ENCODE data around the gene ZMYND8. TPM values are rescaled to one million over a fixed set of nuclear protein-coding genes. Genes with fewer than 3 reads are reported as not detected.

The ZMYND8 gene
- total and polyA plus RNA-seq, 10 of the 15 experiments (the other 5 are each of a cell fraction or from before 2014, with no cell fraction given), result 12.9 to 54.8 (median 23.1) TPM

DNA sequence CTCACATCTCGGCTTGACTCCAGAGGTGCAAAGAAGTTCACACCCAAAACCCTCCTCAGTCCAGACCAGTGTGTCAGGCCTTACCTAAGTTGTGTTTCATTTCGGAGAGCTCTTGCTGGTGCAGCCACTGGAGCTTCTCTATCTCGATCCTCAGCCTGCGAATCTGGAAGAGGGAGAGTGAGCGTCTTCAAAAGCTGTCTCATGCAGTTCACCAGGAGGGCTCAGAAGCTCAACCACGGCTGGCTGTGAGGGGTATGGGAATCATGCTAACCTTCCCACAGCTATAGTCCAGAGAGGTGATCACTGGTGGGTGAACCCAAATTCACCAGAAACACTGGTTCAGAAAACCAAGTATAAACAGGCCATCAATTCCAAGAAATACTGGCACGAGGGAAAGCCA is 129.4 kb downstream of the ZMYND8 start (continued):
- TF ChIP-seq NR2C1 (IDR thresholded peaks at IDR 0.05), result no peak
- TF ChIP-seq, protein P1, sequence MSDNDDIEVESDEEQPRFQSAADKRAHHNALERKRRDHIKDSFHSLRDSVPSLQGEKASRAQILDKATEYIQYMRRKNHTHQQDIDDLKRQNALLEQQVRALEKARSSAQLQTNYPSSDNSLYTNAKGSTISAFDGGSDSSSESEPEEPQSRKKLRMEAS (IDR thresholded peaks at IDR 0.05; ENCODE audit: low read depth, low read length), result no peak
- TF ChIP-seq, protein P2, sequence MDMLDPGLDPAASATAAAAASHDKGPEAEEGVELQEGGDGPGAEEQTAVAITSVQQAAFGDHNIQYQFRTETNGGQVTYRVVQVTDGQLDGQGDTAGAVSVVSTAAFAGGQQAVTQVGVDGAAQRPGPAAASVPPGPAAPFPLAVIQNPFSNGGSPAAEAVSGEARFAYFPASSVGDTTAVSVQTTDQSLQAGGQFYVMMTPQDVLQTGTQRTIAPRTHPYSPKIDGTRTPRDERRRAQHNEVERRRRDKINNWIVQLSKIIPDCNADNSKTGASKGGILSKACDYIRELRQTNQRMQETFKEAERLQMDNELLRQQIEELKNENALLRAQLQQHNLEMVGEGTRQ (IDR thresholded peaks at IDR 0.05; ENCODE audit: borderline replicate concordance, low read depth, low read length), result no peak
- TF ChIP-seq, protein P3, sequence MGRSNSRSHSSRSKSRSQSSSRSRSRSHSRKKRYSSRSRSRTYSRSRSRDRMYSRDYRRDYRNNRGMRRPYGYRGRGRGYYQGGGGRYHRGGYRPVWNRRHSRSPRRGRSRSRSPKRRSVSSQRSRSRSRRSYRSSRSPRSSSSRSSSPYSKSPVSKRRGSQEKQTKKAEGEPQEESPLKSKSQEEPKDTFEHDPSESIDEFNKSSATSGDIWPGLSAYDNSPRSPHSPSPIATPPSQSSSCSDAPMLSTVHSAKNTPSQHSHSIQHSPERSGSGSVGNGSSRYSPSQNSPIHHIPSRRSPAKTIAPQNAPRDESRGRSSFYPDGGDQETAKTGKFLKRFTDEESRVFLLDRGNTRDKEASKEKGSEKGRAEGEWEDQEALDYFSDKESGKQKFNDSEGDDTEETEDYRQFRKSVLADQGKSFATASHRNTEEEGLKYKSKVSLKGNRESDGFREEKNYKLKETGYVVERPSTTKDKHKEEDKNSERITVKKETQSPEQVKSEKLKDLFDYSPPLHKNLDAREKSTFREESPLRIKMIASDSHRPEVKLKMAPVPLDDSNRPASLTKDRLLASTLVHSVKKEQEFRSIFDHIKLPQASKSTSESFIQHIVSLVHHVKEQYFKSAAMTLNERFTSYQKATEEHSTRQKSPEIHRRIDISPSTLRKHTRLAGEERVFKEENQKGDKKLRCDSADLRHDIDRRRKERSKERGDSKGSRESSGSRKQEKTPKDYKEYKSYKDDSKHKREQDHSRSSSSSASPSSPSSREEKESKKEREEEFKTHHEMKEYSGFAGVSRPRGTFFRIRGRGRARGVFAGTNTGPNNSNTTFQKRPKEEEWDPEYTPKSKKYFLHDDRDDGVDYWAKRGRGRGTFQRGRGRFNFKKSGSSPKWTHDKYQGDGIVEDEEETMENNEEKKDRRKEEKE (IDR thresholded peaks at IDR 0.05), result no peak
- TF ChIP-seq NFIC (IDR thresholded peaks at IDR 0.05; ENCODE audit: low read depth, low read length), result no peak
- no peak for TF ChIP-seq JUND (IDR thresholded peaks at IDR 0.05; ENCODE audit: low read depth, low read length)
- TF ChIP-seq, protein P4, sequence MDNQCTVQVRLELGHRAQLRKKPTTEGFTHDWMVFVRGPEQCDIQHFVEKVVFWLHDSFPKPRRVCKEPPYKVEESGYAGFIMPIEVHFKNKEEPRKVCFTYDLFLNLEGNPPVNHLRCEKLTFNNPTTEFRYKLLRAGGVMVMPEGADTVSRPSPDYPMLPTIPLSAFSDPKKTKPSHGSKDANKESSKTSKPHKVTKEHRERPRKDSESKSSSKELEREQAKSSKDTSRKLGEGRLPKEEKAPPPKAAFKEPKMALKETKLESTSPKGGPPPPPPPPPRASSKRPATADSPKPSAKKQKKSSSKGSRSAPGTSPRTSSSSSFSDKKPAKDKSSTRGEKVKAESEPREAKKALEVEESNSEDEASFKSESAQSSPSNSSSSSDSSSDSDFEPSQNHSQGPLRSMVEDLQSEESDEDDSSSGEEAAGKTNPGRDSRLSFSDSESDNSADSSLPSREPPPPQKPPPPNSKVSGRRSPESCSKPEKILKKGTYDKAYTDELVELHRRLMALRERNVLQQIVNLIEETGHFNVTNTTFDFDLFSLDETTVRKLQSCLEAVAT (IDR thresholded peaks at IDR 0.05), result no peak
- no peak for TF ChIP-seq SMAD5 (IDR thresholded peaks at IDR 0.05; ENCODE audit: low read depth)

All from GM12878 (cell line).